NOMO-1 treated with DMSO at 0.1 percent for 48 hours (cell line): Measurements from ENCODE around the gene DSCAM.

Source experiments
- DNase-seq: peaks from one replicate; lab custom pipeline; 2025; ENCODE audit not compliant: unreplicated experiment; lab: John Stamatoyannopoulos, UW

The DSCAM gene

GRCh38 chr21:39965026-39965425, 881.9 kb downstream of the DSCAM start:
- no peak for DNase-seq

- DNase-seq = no peak
These were observed 885.7 kb downstream of the DSCAM start for GRCh38 chr21:39961251-39961650.
